ENCODE data around the gene TMIGD2. TPM values are rescaled to one million over a fixed set of nuclear protein-coding genes. Genes with fewer than 3 reads are reported as not detected.

The TMIGD2 gene
- total and polyA plus RNA-seq, 2 experiments from 2014 or later, result not detected

DNA sequence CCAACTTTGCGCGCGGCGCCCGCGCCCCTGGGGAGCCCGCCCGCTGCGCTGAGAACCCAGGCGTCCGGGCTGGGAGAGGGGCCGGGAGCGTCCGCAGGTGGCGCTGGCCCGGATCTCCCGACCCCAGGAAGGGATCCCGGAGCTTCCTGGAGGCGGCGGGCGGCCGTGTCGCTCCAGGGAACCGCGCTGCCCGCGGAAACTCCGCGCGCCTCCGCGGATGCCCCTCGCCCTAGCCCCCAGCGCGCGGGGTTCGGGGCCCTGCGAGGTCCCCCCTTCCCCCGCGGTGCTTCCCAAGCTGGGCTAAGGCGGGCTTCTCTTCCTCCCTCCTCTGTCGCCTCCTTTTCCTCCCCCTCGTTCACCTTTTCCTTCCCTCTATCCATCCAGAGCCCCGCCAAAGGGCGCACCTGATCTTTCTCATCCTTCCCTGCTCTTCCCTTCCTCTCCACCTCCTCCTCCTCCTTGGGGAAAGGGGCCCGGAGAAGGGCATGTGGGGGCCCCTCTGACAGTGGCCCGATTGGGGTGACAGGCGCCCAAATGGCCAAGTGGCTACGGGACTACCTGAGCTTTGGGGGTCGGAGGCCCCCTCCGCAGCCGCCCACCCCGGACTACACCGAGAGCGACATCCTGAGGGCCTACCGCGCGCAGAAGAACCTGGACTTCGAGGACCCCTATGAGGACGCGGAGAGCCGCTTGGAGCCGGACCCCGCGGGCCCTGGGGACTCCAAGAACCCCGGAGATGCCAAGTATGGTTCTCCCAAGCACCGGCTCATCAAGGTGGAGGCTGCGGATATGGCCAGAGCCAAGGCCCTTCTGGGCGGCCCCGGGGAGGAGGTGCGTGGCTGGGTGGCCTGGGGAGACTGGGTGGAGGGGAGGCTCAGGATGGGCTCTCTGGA lies 22.4 kb downstream of the TMIGD2 start:
- no peak for DNase-seq (ENCODE audit: low spot score)
- Histone ChIP-seq H3K4me1 (ENCODE audit: insufficient read depth) (peaks cover 7% of the 10 kb centered on the region), H2AFZ (peak overlapping the region; percentile 31), H4K20me1 (ENCODE audit: insufficient read depth, poor library complexity, severe bottlenecking) (no peaks in the 10 kb centered on the region), H3K9me2 (replicated peaks; ENCODE audit: insufficient read depth) (no peaks in the 10 kb centered on the region), H3K4me3 (peak overlapping the region; percentile 29), H3K9me3 (ENCODE audit: low read depth) (no peaks in the 10 kb centered on the region), H3K79me2 (no peaks in the 10 kb centered on the region), H3K36me3 (replicated peaks; ENCODE audit: insufficient read depth, low read depth) (no peaks in the 10 kb centered on the region), H3K27me3 (peaks cover 47% of the 10 kb centered on the region), H3K27ac (no peak overlapping the region), H3K4me2 (peak overlapping the region; percentile 93)
- TF ChIP-seq EZH2phosphoT487 (IDR thresholded peaks at IDR 0.05; ENCODE audit: low read depth, severe bottlenecking, unreplicated experiment) (peak; percentile 55), CTCF (IDR thresholded peaks at IDR 0.05; ENCODE audit: poor library complexity) (no peak), EZH2 (IDR thresholded peaks at IDR 0.05; ENCODE audit: borderline replicate concordance) (peak; percentile 6)
- WGBS (ENCODE audit: low lambda C conversion rate, missing lambda C conversion rate), result 13% methylated on average over 42 of the region's 71 CpGs

DNA sequence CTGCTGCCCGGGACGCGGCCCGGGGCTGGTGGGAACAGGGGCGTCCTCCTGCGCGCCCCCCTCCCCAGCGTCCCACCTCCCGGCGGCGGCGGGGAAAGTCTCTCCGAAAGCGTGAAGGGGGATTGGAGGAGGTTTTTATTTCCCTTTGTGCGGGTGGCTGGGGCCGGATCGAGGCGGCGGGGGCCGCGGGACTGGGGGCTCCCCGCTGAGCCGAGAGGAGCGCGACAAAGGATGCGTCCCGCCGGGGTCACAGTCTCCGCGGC lies 23.0 kb downstream of the TMIGD2 start:
- H3K27ac ChIP-seq, result no peak overlapping the region
- no CpG with 5 or more reads among the region's 30 CpGs for WGBS (ENCODE audit: low lambda C conversion rate, missing lambda C conversion rate)
- H3K9me2 ChIP-seq (replicated peaks; ENCODE audit: insufficient read depth), result no peaks in the 10 kb centered on the region
- H3K4me3 ChIP-seq, result peak overlapping the region; percentile 29
- no peak for TF ChIP-seq CTCF (IDR thresholded peaks at IDR 0.05; ENCODE audit: poor library complexity)
- peak; percentile 36 for TF ChIP-seq EZH2 (IDR thresholded peaks at IDR 0.05; ENCODE audit: borderline replicate concordance)
- no peak for TF ChIP-seq EZH2phosphoT487 (IDR thresholded peaks at IDR 0.05; ENCODE audit: low read depth, severe bottlenecking, unreplicated experiment)
- no peak for DNase-seq (ENCODE audit: low spot score)
- peak overlapping the region; percentile 31 for H2AFZ ChIP-seq
- no peaks in the 10 kb centered on the region for H3K36me3 ChIP-seq (replicated peaks; ENCODE audit: insufficient read depth, low read depth)
- H3K4me1 ChIP-seq (ENCODE audit: insufficient read depth), result peaks cover 7% of the 10 kb centered on the region
- H4K20me1 ChIP-seq (ENCODE audit: insufficient read depth, poor library complexity, severe bottlenecking), result no peaks in the 10 kb centered on the region
- peaks cover 47% of the 10 kb centered on the region for H3K27me3 ChIP-seq
- H3K79me2 ChIP-seq, result no peaks in the 10 kb centered on the region
- no peaks in the 10 kb centered on the region for H3K9me3 ChIP-seq (ENCODE audit: low read depth)
- peak overlapping the region; percentile 93 for H3K4me2 ChIP-seq

DNA sequence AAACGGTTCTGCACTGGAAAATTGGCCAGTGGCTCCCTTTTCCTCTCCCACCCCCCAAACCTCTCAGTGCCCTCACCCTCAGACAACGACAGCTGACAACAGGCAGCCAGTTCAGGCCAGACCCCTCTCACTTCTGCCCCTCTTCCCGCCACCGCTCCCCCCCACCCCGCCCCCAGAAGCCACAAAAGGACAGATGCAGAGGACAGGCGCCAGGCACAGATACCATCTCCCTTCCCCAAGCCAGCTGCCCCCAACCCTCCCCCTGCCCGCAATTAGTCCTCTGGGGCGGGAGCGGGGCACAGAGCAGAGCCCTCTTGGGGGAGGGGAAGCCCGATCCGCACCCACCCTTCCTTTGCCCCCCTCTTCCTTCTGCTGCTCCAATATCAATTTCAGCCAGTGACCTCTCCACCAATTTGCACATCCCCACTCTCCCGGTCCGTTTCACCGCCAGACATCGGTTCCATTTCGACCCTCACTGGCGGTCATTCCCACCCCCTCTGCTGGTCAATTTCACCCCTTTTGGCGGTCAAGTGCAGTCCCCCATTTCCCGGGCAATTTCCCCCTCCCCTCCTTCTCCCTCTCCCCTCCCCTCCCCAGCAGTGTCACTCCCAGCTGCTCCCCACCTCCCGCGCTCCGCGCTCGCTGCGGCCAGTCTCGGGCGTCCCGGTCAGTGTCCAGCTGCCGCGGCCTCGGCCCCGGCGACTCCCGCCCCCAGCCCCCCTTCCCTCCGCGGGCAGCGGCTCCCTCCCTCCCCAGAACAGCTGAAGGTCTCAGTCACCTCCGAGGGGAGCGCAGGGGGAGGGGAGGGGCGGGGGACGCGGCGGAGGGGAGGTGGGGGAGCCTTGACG lies 23.5 kb downstream of the TMIGD2 start, which contains the start of gene SHD:
TSS of gene SHD (plus strand) at position 848 of the 848 bp plus-strand sequence. CDS start 798 bp downstream, outside the sequence.
- no peaks in the 10 kb centered on the region for H4K20me1 ChIP-seq (ENCODE audit: insufficient read depth, poor library complexity, severe bottlenecking)
- H3K27ac ChIP-seq, result no peak within 1 kb of the TSS
- H3K9me2 ChIP-seq (replicated peaks; ENCODE audit: insufficient read depth), result no peaks in the 10 kb centered on the region
- peak within 1 kb of the TSS; percentile 29 for H3K4me3 ChIP-seq
- no peak for TF ChIP-seq CTCF (IDR thresholded peaks at IDR 0.05; ENCODE audit: poor library complexity)
- no peak for TF ChIP-seq EZH2 (IDR thresholded peaks at IDR 0.05; ENCODE audit: borderline replicate concordance)
- no peak for TF ChIP-seq EZH2phosphoT487 (IDR thresholded peaks at IDR 0.05; ENCODE audit: low read depth, severe bottlenecking, unreplicated experiment)
- peak within 1 kb of the TSS; percentile 31 for H2AFZ ChIP-seq
- peak within 1 kb of the TSS; percentile 93 for H3K4me2 ChIP-seq
- no peak for DNase-seq (ENCODE audit: low spot score)
- WGBS (ENCODE audit: low lambda C conversion rate, missing lambda C conversion rate), result 10% methylated on average over 5 of the region's 44 CpGs
- H3K27me3 ChIP-seq, result peaks cover 47% of the 10 kb centered on the region
- no peaks in the 10 kb centered on the region for H3K36me3 ChIP-seq (replicated peaks; ENCODE audit: insufficient read depth, low read depth)
- H3K9me3 ChIP-seq (ENCODE audit: low read depth), result no peaks in the 10 kb centered on the region
- peaks cover 7% of the 10 kb centered on the region for H3K4me1 ChIP-seq (ENCODE audit: insufficient read depth)
- H3K79me2 ChIP-seq, result no peaks in the 10 kb centered on the region
